HuH-7.5 (cell line): ENCODE results near the gene THADA.
"Not testable (repeated sequence)": the region's sequence is repeated elsewhere in the genome, so short reads cannot be mapped to it uniquely, and the experiment has no call there.

Experiments used
- DNase-seq: peaks from one replicate; pipeline ENCODE4 v3.0.0; 2011; ENCODE audit warnings: low spot score

Gene THADA

DNA sequence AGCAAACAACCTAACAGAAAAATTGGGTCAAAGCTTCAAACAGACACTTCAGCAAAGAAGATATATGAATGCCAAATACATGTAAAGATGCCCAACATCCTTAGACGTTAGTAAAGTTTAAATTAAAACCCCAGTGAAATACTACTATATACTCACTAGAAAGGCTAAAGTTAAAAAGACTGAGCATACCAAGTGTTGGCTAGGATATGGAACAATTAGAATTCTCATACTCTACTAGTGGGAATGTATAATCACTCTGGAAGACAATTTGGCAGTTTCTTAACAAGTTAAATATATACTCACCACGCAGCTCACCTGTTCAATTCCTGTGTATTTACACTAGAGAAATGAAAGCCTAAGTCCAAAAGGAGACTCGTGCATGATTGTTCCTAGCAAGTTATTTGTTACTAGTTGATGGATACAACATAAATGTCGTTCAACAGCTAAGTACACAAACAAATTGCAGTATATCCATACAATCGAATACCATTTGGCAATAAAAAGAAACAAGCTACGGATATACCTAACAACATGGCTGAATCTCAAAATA is 185.7 kb downstream of the THADA start:
- DNase-seq: no peak

DNA sequence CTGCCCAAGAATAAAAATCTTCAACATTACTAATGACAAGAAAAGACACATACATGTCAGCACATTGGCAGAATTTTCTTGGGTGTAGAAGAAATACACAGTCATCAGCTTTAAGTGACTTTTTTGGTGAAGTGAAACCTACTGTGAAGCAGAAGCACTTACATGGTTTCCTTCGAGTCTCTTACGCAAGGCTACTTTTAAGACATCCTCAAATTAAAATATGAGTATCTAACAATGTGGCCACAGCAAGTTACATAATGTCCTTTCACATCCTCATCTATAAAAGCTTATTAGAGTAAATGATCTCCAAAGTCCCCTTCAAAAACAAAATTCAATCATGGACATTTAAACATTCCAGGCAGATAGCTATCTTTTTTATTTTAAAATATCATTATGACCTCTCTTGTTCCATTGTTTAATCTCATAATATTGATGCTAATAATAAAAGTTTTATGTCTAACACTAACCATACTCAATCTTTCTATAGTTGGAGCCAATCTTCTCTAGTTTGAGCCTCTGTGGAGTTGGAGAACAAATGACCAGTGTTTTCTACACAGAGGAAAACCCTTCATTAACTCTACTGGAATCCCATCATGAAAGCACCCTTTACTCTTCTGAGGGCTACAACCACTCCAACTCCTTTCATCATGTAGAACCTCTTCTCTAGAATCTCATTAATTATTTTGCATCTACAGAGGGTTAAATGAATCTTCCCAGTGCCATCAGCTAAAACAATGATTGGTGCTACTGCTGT is 187.3 kb downstream of the THADA start:
- DNase-seq: no peak

DNA sequence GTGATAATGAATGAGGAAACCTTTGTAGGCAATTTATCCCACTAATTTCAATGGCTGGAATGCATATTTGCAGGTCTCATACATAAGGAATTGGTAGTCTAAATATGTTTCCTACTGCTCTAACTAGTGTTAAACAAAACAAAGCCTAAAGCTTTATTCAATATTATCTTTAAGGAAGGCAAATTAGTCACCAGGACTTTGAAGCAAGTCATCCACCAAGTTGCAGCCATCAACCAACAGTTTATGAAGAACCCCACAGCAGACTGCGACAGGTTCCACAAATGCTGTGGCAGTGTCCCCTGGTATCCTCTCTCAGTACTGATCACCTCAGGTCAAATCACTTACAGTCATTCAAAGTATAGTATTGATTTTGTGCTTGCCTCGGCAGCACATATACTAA is 187.9 kb downstream of the THADA start:
- no peak for DNase-seq

- no peak for DNase-seq
Measured at GRCh38 chr2:43406651-43407279, 189.1 kb downstream of the THADA start.

DNA sequence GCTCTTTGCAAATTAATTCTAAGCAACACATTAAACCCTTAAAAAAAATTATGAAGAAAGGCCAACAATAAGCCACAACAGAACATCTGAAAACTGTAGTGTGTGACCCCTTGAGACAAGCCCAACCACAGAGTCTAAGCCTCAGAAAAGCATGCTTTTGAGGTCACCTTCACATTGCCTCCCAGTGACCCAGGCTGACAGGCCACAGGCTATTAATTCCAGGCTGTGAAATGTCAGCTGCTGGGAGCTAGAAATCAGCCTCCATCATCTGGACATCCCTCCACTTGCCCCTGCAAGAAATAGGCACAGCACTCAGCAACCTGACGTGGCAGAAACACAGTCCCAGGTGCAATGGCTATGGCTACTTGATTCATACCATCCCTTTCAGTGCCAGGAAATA is 190.0 kb downstream of the THADA start:
- DNase-seq: no peak

DNA sequence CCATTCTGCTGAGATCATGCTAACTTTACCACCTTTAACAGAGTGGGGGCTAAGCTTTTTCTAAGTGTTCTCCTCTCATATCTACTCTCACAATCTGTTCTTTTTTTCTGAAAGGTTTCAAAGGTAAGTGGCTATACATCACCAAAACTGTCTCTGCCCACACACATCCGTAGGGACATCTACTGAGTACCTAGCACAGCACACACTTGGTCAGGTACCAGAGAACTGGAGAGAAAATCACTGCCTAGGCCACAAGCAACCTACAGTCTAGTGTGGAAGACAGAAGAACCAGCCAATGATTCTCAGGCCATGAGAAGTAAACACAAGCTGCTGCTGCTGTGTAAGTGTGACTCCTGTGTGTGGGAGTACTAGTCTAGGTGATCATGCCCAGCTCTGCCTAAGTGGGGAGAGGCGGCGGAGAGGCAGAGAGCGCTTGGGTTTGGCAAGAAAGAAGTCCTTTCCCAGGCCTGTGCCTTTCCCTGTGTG is 193.3 kb downstream of the THADA start:
- no peak for DNase-seq

DNA sequence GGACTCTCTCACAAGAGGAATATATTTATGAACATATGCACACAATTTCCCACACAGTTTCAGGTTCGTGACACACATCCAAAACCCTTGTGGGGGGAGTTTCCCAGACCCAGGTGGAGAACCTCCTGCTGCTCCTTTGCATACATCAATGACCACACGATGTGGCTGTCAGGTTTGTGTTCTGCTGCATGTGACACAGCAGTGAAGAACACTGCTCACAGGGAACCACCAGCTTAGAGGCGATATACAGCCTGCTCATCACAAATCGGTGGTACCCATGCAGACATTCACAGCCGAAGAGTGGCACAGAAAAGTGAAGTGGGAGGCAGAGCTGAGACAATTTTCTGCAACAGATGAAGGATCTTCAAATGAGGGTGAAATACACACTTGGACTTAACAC is 193.8 kb downstream of the THADA start:
- DNase-seq: no peak

- DNase-seq: no peak
Measured at GRCh38 chr2:43400508-43400907, 195.3 kb downstream of the THADA start.

- DNase-seq: no peak
Measured at GRCh38 chr2:43399515-43400264, 196.1 kb downstream of the THADA start.

- DNase-seq: no peak
Measured at GRCh38 chr2:43399098-43399497, 196.7 kb downstream of the THADA start.

- no peak for DNase-seq
Measured at GRCh38 chr2:43397821-43398220, 198.0 kb downstream of the THADA start.

DNA sequence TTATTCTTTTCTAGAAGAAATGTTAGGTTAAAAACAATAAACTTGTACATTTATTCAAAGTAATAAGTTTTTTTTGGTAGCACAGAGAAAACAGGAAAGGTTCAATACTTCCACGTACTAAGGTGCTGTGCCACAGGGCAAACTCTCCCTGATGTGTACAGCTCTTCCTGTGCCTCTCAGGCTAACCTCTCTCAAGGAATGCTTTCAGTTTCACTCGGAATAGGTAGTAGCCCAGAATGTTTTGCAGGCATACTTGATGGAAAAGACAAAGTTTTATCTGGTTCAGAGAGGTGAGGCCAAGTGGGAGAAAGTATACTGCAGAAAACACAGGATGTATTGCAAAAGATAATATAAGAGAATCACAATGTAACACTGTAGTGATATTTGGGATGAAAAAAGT is 198.4 kb downstream of the THADA start:
- DNase-seq: no peak

DNA sequence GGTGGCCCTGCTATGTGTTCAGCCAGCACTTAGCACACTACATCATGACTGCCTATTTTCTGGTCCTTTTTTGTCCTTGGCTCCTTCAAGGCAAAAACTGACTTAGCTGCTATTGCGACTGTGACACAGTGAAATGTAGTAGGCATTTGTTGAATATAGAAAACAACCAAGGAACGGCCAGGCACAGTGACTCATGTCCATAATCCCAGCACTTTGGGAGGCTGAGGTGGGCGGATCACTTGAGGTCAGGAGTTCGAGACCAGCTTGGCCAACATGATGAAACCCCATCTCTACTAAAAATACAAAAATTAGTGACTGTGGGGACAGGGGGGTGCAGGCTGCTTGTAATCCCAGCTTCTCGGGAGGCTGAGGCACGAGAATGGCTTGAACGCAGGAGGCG is 199.5 kb downstream of the THADA start:
- DNase-seq: not testable (repeated sequence)

DNA sequence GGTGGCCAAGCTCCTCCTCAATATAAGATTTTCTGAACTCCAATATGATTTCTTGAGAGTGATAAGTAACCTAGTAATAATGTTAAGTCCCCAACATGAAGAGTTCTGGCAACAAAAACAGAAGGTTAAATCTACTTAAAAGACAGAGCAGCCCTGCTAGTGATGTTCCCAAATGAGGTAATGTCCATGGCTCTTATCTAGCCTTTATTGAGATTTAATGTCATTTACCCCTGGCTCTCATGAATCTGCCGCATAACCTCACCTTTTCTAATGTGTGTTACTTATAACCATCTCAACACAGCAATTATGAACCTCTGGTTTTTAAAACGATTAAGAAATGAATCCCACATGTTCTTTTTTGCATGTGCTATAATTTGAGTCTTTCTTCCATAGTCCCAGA is 201.9 kb downstream of the THADA start:
- no peak for DNase-seq

DNA sequence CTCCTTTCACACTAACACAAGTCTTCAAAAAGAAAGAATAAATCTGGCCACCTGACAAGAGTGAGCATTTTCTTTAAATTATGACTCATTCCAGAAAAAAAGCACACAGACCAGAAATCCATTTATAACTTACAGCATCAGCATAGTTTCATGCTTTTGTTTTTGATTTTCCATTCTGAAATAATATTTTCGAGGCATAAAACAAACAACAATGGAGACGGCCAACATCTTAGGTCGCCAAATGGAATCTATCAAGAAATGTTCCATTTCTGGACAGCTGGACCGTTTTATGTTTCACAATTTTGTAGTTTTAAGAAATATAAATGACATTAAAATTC is 204.0 kb downstream of the THADA start:
- DNase-seq: no peak

DNA sequence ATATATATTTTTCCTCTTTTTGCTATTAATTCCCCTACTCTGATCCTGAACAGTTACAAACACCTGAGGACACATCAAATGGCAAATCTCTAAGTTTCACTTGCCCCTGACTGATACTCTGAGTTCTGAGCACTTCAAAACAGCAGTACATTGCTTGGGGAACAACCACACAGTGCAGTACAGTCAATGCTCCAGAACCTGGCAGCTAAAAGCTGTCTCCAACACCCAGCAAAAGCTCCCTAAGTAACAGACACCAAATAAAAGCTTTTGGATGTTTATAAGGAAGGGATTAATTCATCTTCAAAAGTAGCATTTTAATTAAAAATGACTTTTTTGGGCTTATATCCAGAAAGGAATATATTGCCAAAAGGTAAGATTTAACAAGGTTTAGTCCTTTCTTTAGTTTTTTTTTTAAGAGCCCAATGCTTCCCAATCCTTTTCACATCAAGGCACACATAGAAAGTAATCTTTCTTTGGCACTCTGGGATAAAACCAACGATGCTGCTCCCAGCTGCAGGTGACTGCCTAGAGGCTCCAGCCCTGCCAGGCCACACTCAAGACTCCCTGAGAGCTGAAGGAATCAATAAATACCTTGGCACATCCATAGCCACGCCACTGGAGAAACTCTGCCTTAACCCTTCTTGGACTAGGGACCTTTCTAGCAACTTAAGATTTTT is 204.5 kb downstream of the THADA start:
- DNase-seq: no peak

DNA sequence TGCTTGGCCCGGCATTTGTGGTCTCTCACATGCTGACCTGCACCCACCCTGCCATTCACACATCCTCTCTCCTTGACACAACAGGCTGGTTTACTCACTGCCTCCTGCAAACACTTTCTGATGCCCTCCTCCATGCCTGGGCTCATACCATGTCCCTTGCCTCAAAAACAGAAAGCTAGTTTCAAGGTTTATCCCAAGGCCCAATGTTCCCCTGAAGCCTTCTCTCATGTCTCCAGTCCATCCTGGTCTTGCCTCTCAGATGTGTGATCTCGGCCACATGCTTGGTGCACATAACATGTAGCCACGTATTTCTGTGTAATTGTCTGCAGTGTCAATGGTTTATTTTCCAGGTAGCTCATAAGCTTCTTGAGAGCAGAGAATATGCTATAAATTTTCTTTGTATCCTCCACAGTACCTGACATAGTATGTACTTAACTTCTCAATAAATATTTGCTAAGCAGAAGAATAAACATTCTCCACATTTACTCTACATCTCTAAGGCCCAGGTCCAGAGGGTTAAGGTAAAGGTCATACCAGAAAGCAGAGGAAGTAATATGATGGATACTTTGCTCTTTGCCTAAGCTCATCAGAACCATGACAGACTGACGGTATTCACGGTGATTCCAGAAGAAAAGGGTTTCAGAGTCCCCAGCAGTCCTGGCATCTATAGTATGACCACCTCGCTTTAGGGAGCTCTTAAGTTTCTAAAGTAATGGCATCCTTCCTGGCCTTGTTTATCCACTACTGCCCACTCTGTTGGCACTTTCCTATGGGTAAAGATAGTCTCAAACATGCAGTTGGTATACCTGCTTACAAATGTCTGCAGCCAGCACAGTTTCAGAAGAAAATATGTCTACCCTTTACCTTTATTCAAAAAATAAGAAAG is 206.0 kb downstream of the THADA start:
- peak; percentile 12 for DNase-seq

DNA sequence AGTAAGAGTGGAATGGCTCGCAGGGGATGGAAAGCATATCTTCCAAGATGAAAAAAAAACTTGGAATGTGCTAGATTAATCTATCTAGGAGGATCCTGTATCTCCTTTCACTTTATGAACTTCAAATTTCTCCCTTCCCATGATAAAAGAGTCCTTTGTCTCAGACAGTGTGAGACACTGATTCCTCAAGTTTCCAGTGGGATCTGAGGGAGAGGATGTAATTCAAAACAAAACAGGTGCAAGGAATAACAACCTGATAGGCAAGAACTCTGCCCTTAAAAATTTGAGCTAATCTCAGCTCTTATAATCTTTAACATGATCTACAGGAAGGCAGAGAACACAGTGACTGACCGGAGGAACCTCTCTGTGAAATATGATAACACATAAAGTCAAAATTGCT is 207.5 kb downstream of the THADA start:
- DNase-seq: no peak

GRCh38 chr2:43387092-43388062 is 208.5 kb downstream of the THADA start:
- DNase-seq: no peak

- DNase-seq: not testable (repeated sequence)
Measured at GRCh38 chr2:43386679-43387078, 209.2 kb downstream of the THADA start.
